ENCODE results near the gene TESK2.
"Not testable (repeated sequence)": the region's sequence is repeated elsewhere in the genome, so short reads cannot be mapped to it uniquely, and the experiment has no call there.

TESK2 gene

DNA sequence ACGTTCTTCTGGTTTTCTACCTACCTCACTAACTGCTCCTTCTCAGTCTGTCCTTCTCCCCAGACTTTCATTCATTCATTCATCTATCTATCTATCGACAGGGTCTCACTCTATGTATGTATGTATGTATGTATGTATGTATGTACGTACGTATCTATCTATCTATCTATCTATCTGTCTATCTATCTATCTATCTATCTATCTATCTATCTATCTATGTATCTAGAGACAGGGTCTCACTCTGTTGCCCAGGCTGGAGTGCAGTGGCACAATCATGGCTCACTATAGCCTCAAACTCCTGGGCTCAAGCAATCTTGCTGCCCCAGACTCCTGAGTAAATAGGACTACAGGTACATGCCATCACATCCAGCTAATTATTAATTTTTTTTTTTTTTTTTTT is 106.8 kb downstream of the TESK2 start:
- WGBS, 2 donors (ENCODE audit: extremely low coverage in 2 of 2, insufficient read length in 2 of 2, insufficient replicate concordance in 1 of 2), result no CpG with 5 or more reads among the region's 4 CpGs

GRCh38 chr1:45383191-45383590 is 107.8 kb downstream of the TESK2 start:
- Histone ChIP-seq H3K4me2 (ENCODE audit: insufficient read depth, low read length, poor library complexity, severe bottlenecking) (no peak overlapping the region), H3K9me3 (replicated peaks in 1 of 2; ENCODE audit: control insufficient read depth in 2 of 2, insufficient read depth in 1 of 2, low read depth in 1 of 2, low read length in 2 of 2) (no peaks in the 10 kb centered on the region), H3K4me3 (ENCODE audit: low read length in 2 of 2) (no peak overlapping the region), H4K91ac (ENCODE audit: low read depth, low read length, poor library complexity) (no peak overlapping the region), H3K4me1 (ENCODE audit: control insufficient read depth in 2 of 2, insufficient read depth in 1 of 2, low read depth in 1 of 2, low read length in 2 of 2) (no peaks in the 10 kb centered on the region), H3K23ac (ENCODE audit: low read depth, low read length, poor library complexity) (no peak overlapping the region), H3K14ac (ENCODE audit: low read length) (no peak overlapping the region), H2AFZ (ENCODE audit: low read length) (no peak overlapping the region), H3K36me3 (replicated peaks in 1 of 2; ENCODE audit: control insufficient read depth in 2 of 2, insufficient read depth in 2 of 2, low read length in 2 of 2) (no peaks in the 10 kb centered on the region), H3K27me3 (ENCODE audit: control insufficient read depth in 3 of 3, insufficient read depth in 3 of 3, low read depth in 1 of 3, low read length in 3 of 3) (peaks cover 0 to 2% (median 0%) of the 10 kb centered on the region in 3 experiments), H2BK15ac (ENCODE audit: low read length) (no peak overlapping the region), H4K8ac (ENCODE audit: low read depth, low read length) (no peak overlapping the region), H2AK5ac (ENCODE audit: low read depth, low read length) (no peak overlapping the region), H2BK120ac (ENCODE audit: low read depth, low read length) (no peak overlapping the region), H3K79me1 (ENCODE audit: low read depth, low read length) (no peaks in the 10 kb centered on the region), H3K18ac (ENCODE audit: low read length) (no peak overlapping the region), H2BK12ac (ENCODE audit: low read length) (no peak overlapping the region), H2BK5ac (ENCODE audit: low read length) (no peak overlapping the region), H3K27ac (replicated peaks; ENCODE audit: low read length) (no peak overlapping the region), H3K4ac (ENCODE audit: low read length) (no peak overlapping the region), H3K9ac (ENCODE audit: low read depth, low read length, poor library complexity) (no peak overlapping the region)
- no CpG with 5 or more reads among the region's 1 CpG for WGBS, 2 donors (ENCODE audit: extremely low coverage in 2 of 2, insufficient read length in 2 of 2, insufficient replicate concordance in 1 of 2)
- DNase-seq (ENCODE audit: low spot score), result no peak

More for the DNA sequence above, 106.8 kb downstream of the TESK2 start:
- not testable (repeated sequence) for H2BK5ac ChIP-seq (ENCODE audit: low read length); H3K9ac ChIP-seq (ENCODE audit: low read depth, low read length, poor library complexity); H4K91ac ChIP-seq (ENCODE audit: low read depth, low read length, poor library complexity); H3K36me3 ChIP-seq (replicated peaks in 1 of 2; ENCODE audit: control insufficient read depth in 2 of 2, insufficient read depth in 2 of 2, low read length in 2 of 2); H2BK120ac ChIP-seq (ENCODE audit: low read depth, low read length); H3K23ac ChIP-seq (ENCODE audit: low read depth, low read length, poor library complexity); H3K4me1 ChIP-seq (ENCODE audit: control insufficient read depth in 2 of 2, insufficient read depth in 1 of 2, low read depth in 1 of 2, low read length in 2 of 2); H3K9me3 ChIP-seq (replicated peaks in 1 of 2; ENCODE audit: control insufficient read depth in 2 of 2, insufficient read depth in 1 of 2, low read depth in 1 of 2, low read length in 2 of 2); H4K8ac ChIP-seq (ENCODE audit: low read depth, low read length); DNase-seq (ENCODE audit: low spot score); H3K4me2 ChIP-seq (ENCODE audit: insufficient read depth, low read length, poor library complexity, severe bottlenecking); H3K27ac ChIP-seq (replicated peaks; ENCODE audit: low read length); H3K4me3 ChIP-seq (ENCODE audit: low read length in 2 of 2); H2AFZ ChIP-seq (ENCODE audit: low read length); H3K79me1 ChIP-seq (ENCODE audit: low read depth, low read length); H2AK5ac ChIP-seq (ENCODE audit: low read depth, low read length); H3K4ac ChIP-seq (ENCODE audit: low read length); H3K27me3 ChIP-seq (ENCODE audit: control insufficient read depth in 3 of 3, insufficient read depth in 3 of 3, low read depth in 1 of 3, low read length in 3 of 3); H2BK12ac ChIP-seq (ENCODE audit: low read length); H3K18ac ChIP-seq (ENCODE audit: low read length); H3K14ac ChIP-seq (ENCODE audit: low read length); H2BK15ac ChIP-seq (ENCODE audit: low read length)

DNA sequence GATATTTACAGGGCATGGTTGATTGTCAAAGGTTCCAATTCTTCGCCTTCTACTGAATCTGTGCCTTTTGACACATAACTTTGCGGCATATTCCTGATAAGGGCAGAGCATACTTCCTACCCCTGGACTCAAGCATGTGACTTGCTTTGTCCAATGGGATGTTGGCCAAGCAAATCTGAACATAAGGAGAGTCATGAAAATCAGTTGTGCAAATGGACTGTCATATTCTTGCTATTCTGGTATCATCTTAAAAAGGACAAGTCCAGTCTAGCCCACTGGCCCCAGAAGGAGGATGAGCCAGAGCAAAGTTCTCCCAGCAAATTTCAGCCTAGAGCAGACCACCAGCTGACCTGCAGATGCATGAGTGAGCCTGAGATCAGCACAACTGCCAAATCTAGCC is 109.7 kb downstream of the TESK2 start:
- Histone ChIP-seq H2BK120ac (ENCODE audit: low read depth, low read length) (no peak overlapping the region), H3K18ac (ENCODE audit: low read length) (no peak overlapping the region), H3K9ac (ENCODE audit: low read depth, low read length, poor library complexity) (no peak overlapping the region), H3K14ac (ENCODE audit: low read length) (no peak overlapping the region), H4K8ac (ENCODE audit: low read depth, low read length) (no peak overlapping the region), H3K79me1 (ENCODE audit: low read depth, low read length) (no peaks in the 10 kb centered on the region), H2AFZ (ENCODE audit: low read length) (no peak overlapping the region), H2BK5ac (ENCODE audit: low read length) (no peak overlapping the region), H3K4me2 (ENCODE audit: insufficient read depth, low read length, poor library complexity, severe bottlenecking) (no peak overlapping the region), H3K23ac (ENCODE audit: low read depth, low read length, poor library complexity) (no peak overlapping the region), H2BK12ac (ENCODE audit: low read length) (no peak overlapping the region), H2BK15ac (ENCODE audit: low read length) (no peak overlapping the region), H3K4me3 (ENCODE audit: low read length in 2 of 2) (no peak overlapping the region), H4K91ac (ENCODE audit: low read depth, low read length, poor library complexity) (no peak overlapping the region), H3K4me1 (ENCODE audit: control insufficient read depth in 2 of 2, insufficient read depth in 1 of 2, low read depth in 1 of 2, low read length in 2 of 2) (no peaks in the 10 kb centered on the region), H3K9me3 (replicated peaks in 1 of 2; ENCODE audit: control insufficient read depth in 2 of 2, insufficient read depth in 1 of 2, low read depth in 1 of 2, low read length in 2 of 2) (no peaks in the 10 kb centered on the region), H3K4ac (ENCODE audit: low read length) (no peak overlapping the region), H2AK5ac (ENCODE audit: low read depth, low read length) (no peak overlapping the region), H3K27ac (replicated peaks; ENCODE audit: low read length) (no peak overlapping the region), H3K27me3 (ENCODE audit: control insufficient read depth in 3 of 3, insufficient read depth in 3 of 3, low read depth in 1 of 3, low read length in 3 of 3) (no peaks in the 10 kb centered on the region), H3K36me3 (replicated peaks in 1 of 2; ENCODE audit: control insufficient read depth in 2 of 2, insufficient read depth in 2 of 2, low read length in 2 of 2) (no peaks in the 10 kb centered on the region)
- WGBS, 2 donors (ENCODE audit: extremely low coverage in 2 of 2, insufficient read length in 2 of 2, insufficient replicate concordance in 1 of 2), result no CpG with 5 or more reads among the region's 2 CpGs
- DNase-seq (ENCODE audit: low spot score), result no peak

GRCh38 chr1:45380730-45381129 is 110.2 kb downstream of the TESK2 start:
- Histone ChIP-seq H3K18ac (ENCODE audit: low read length) (no peak overlapping the region), H3K79me1 (ENCODE audit: low read depth, low read length) (no peaks in the 10 kb centered on the region), H3K36me3 (replicated peaks in 1 of 2; ENCODE audit: control insufficient read depth in 2 of 2, insufficient read depth in 2 of 2, low read length in 2 of 2) (no peaks in the 10 kb centered on the region), H3K9ac (ENCODE audit: low read depth, low read length, poor library complexity) (no peak overlapping the region), H2BK120ac (ENCODE audit: low read depth, low read length) (no peak overlapping the region), H4K8ac (ENCODE audit: low read depth, low read length) (no peak overlapping the region), H3K4me1 (ENCODE audit: control insufficient read depth in 2 of 2, insufficient read depth in 1 of 2, low read depth in 1 of 2, low read length in 2 of 2) (no peaks in the 10 kb centered on the region), H3K4ac (ENCODE audit: low read length) (no peak overlapping the region), H2BK12ac (ENCODE audit: low read length) (no peak overlapping the region), H3K27me3 (ENCODE audit: control insufficient read depth in 3 of 3, insufficient read depth in 3 of 3, low read depth in 1 of 3, low read length in 3 of 3) (no peaks in the 10 kb centered on the region), H2BK5ac (ENCODE audit: low read length) (no peak overlapping the region), H3K4me3 (ENCODE audit: low read length in 2 of 2) (no peak overlapping the region), H3K9me3 (replicated peaks in 1 of 2; ENCODE audit: control insufficient read depth in 2 of 2, insufficient read depth in 1 of 2, low read depth in 1 of 2, low read length in 2 of 2) (no peaks in the 10 kb centered on the region), H3K14ac (ENCODE audit: low read length) (no peak overlapping the region), H2BK15ac (ENCODE audit: low read length) (no peak overlapping the region), H3K27ac (replicated peaks; ENCODE audit: low read length) (no peak overlapping the region), H2AFZ (ENCODE audit: low read length) (no peak overlapping the region), H3K23ac (ENCODE audit: low read depth, low read length, poor library complexity) (no peak overlapping the region), H3K4me2 (ENCODE audit: insufficient read depth, low read length, poor library complexity, severe bottlenecking) (no peak overlapping the region), H2AK5ac (ENCODE audit: low read depth, low read length) (no peak overlapping the region), H4K91ac (ENCODE audit: low read depth, low read length, poor library complexity) (no peak overlapping the region)
- no CpG with 5 or more reads among the region's 1 CpG for WGBS, 2 donors (ENCODE audit: extremely low coverage in 2 of 2, insufficient read length in 2 of 2, insufficient replicate concordance in 1 of 2)
- no peak for DNase-seq (ENCODE audit: low spot score)

Data from neuronal stem cell (in vitro differentiated cells).